ENCODE data around the gene REG4. TPM values are rescaled to one million over a fixed set of nuclear protein-coding genes. Genes with fewer than 3 reads are reported as not detected.

The REG4 gene
- total RNA-seq, 6 donors from 2014 or later = not detected

DNA sequence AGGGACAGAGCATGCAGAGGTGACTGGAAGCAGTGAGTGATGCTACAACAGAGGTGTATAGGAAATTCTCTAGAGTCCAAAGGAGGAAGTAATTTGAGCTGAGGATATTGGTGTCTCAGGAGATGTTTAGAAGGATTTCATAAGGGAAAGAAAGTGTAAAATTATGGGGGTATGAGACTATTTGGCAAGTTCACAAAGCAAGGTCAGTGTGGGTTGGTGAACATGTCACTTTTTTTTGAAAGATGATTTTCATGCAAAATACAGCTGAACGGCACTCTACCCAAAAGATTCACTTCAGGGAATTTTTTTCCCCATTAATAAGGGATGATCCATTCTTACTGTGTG lies 66.7 kb downstream of the REG4 start:
- Histone ChIP-seq H3K4me3 (no peak overlapping the region), H3K4me1 (no peaks in the 10 kb centered on the region), H3K27ac (no peak overlapping the region), H3K36me3 (no peaks in the 10 kb centered on the region), H3K9me3 (no peaks in the 10 kb centered on the region), H3K27me3 (no peaks in the 10 kb centered on the region)
- no peak for ATAC-seq (ENCODE audit: low FRiP score in 2 of 2)
- WGBS, 2 donors = 88 to 90% methylated on average over 1 of the region's 1 CpG
- DNase-seq = no peak
- no peak for TF ChIP-seq EP300 (IDR thresholded peaks at IDR 0.05)
- TF ChIP-seq, protein P1, sequence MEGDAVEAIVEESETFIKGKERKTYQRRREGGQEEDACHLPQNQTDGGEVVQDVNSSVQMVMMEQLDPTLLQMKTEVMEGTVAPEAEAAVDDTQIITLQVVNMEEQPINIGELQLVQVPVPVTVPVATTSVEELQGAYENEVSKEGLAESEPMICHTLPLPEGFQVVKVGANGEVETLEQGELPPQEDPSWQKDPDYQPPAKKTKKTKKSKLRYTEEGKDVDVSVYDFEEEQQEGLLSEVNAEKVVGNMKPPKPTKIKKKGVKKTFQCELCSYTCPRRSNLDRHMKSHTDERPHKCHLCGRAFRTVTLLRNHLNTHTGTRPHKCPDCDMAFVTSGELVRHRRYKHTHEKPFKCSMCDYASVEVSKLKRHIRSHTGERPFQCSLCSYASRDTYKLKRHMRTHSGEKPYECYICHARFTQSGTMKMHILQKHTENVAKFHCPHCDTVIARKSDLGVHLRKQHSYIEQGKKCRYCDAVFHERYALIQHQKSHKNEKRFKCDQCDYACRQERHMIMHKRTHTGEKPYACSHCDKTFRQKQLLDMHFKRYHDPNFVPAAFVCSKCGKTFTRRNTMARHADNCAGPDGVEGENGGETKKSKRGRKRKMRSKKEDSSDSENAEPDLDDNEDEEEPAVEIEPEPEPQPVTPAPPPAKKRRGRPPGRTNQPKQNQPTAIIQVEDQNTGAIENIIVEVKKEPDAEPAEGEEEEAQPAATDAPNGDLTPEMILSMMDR (IDR thresholded peaks at IDR 0.05) = no peak
- no peak for TF ChIP-seq POLR2AphosphoS5 (IDR thresholded peaks at IDR 0.05)
- no peak for TF ChIP-seq POLR2A (IDR thresholded peaks at IDR 0.05)

Other genes starting within 250 kb of the REG4 start
- gene ZNF697, start 163.2 kb downstream of the REG4 start, total RNA-seq = 10 to 100 TPM in 1 of 6 donors, 1 to 10 TPM in 5; 4.4 to 10.3 (median 8.0) TPM
- gene PHGDH, start 99.5 kb downstream of the REG4 start, total RNA-seq = 10 to 100 TPM; 12.4 to 60.8 (median 21.7) TPM
- 1 to 10 TPM in 3 of 6 donors, under 1 TPM in 2, not detected in 1; 0.31 to 5.9 (median 1.2) TPM for gene HMGCS2, start 42.6 kb downstream of the REG4 start, total RNA-seq
- not detected for gene ADAM30, start 85.1 kb upstream of the REG4 start, total RNA-seq